Dermis blood vessel endothelial cell (primary cell): Measurements from ENCODE around the gene SDHAF1. TPM values are rescaled to one million over a fixed set of nuclear protein-coding genes. Genes with fewer than 3 reads are reported as not detected.
"Not testable (repeated sequence)": the region's sequence is repeated elsewhere in the genome, so short reads cannot be mapped to it uniquely, and the experiment has no call there.

Source experiments
- DNase-seq: peaks from one replicate; pipeline ENCODE4 v3.0.0; 2010
- total RNA-seq: library from RNA; depleted of rRNA; stranded (reverse); fragments of >200 nt; gene quantifications from 2 replicates; pipeline ENCODE4 v1.2.3, GENCODE V29; 2014

Gene SDHAF1
- total RNA-seq, 1 donor from 2014 or later: 19.6 TPM

GRCh38 chr19:36025541-36025940 lies 30.6 kb downstream of the SDHAF1 start:
- DNase-seq: no peak

GRCh38 chr19:36026091-36026876 lies 31.3 kb downstream of the SDHAF1 start:
- no peak for DNase-seq

GRCh38 chr19:36027696-36028095 lies 32.7 kb downstream of the SDHAF1 start:
- no peak for DNase-seq

- no peak for DNase-seq
These were observed 33.5 kb downstream of the SDHAF1 start for GRCh38 chr19:36028313-36029041.

- no peak for DNase-seq
These were observed 35.5 kb downstream of the SDHAF1 start for GRCh38 chr19:36030264-36031148.

GRCh38 chr19:36031308-36031707 lies 36.3 kb downstream of the SDHAF1 start:
- DNase-seq: no peak

GRCh38 chr19:36032251-36033104 lies 37.5 kb downstream of the SDHAF1 start, which contains the start of gene CLIP3:
Gene CLIP3 (minus strand): TSS chr19:36032873. CDS start chr19:36032357, 516 bp downstream.
- peak; percentile 66 for DNase-seq

GRCh38 chr19:36040495-36040894 lies 45.5 kb downstream of the SDHAF1 start:
- no peak for DNase-seq

- DNase-seq: not testable (repeated sequence)
These were observed 46.1 kb downstream of the SDHAF1 start for GRCh38 chr19:36041092-36041491.

GRCh38 chr19:36041831-36042230 lies 46.8 kb downstream of the SDHAF1 start:
- DNase-seq: no peak

- DNase-seq: no peak
These were observed 49.0 kb downstream of the SDHAF1 start for GRCh38 chr19:36043952-36044351.

Other genes with a start within 250 kb of the SDHAF1 start
- 2.9 and 7.8 TPM in 2 replicates for gene U2AF1L4, start 249.8 kb upstream of the SDHAF1 start, total RNA-seq
- 15.1 and 16.1 TPM in 2 replicates for gene PSENEN, start 249.5 kb upstream of the SDHAF1 start, total RNA-seq
- 4.7 and 8.2 TPM in 2 replicates for gene LIN37, start 246.6 kb upstream of the SDHAF1 start, total RNA-seq
- 0.17 and 1.2 TPM in 2 replicates for gene HSPB6, start 238.2 kb upstream of the SDHAF1 start, total RNA-seq
- gene PROSER3, start 237.0 kb upstream of the SDHAF1 start, total RNA-seq: 3.3 and 3.7 TPM in 2 replicates
- gene ARHGAP33, start 219.6 kb upstream of the SDHAF1 start, total RNA-seq: 4.7 and 4.8 TPM in 2 replicates
- gene PRODH2, start 182.3 kb upstream of the SDHAF1 start, total RNA-seq: not detected in 2 replicates
- not detected in 2 replicates for gene NPHS1, start 142.7 kb upstream of the SDHAF1 start, total RNA-seq
- gene KIRREL2, start 138.3 kb upstream of the SDHAF1 start, total RNA-seq: not detected in 2 replicates
- 1.9 and 2.5 TPM in 2 replicates for gene APLP1, start 126.6 kb upstream of the SDHAF1 start, total RNA-seq
- gene NFKBID, start 94.6 kb upstream of the SDHAF1 start, total RNA-seq: 2.7 and 3.2 TPM in 2 replicates
- 0.19 TPM in 1 of 2 replicates, not detected in the other for gene HCST, start 92.7 kb upstream of the SDHAF1 start, total RNA-seq
- not detected in 2 replicates for gene TYROBP, start 86.9 kb upstream of the SDHAF1 start, total RNA-seq
- gene LRFN3, start 58.8 kb upstream of the SDHAF1 start, total RNA-seq: 3.6 and 3.7 TPM in 2 replicates
- gene SYNE4, start 13.6 kb downstream of the SDHAF1 start, total RNA-seq: 0.17 TPM in 1 of 2 replicates, not detected in the other
- 12.3 and 15.3 TPM in 2 replicates for gene ALKBH6, start 19.0 kb downstream of the SDHAF1 start, total RNA-seq
- gene CLIP3, start 37.7 kb downstream of the SDHAF1 start, total RNA-seq: 6.7 and 7.8 TPM in 2 replicates
- gene THAP8, start 59.1 kb downstream of the SDHAF1 start, total RNA-seq: 1.6 and 2.6 TPM in 2 replicates
- 2.2 and 8.0 TPM in 2 replicates for gene WDR62, start 59.7 kb downstream of the SDHAF1 start, total RNA-seq
- not detected in 2 replicates for gene OVOL3, start 116.0 kb downstream of the SDHAF1 start, total RNA-seq
- 42.9 and 71.1 TPM in 2 replicates for gene POLR2I, start 119.7 kb downstream of the SDHAF1 start, total RNA-seq
- 201 and 226 TPM in 2 replicates for gene TBCB, start 120.3 kb downstream of the SDHAF1 start, total RNA-seq
- 314 and 443 TPM in 2 replicates for gene CAPNS1, start 144.9 kb downstream of the SDHAF1 start, total RNA-seq
- 7.1 and 24.0 TPM in 2 replicates for gene COX7A1, start 157.3 kb downstream of the SDHAF1 start, total RNA-seq
- 2.4 and 6.5 TPM in 2 replicates for gene ZNF565, start 219.5 kb downstream of the SDHAF1 start, total RNA-seq
- 123 and 131 TPM in 2 replicates for gene ZNF146, start 219.9 kb downstream of the SDHAF1 start, total RNA-seq